H1 (cell line): ENCODE results near the gene NKPD1. TPM values are rescaled to one million over a fixed set of nuclear protein-coding genes. Genes with fewer than 3 reads are reported as not detected.

Experiments used
- BRCA1 ChIP-seq: IDR thresholded peaks from 2 replicates; pipeline ENCODE4 v1.6.1; 2012; ENCODE audit warnings: low read depth, low read length, improper control_type of control experiment
- GABPA ChIP-seq: IDR thresholded peaks from 2 replicates; pipeline ENCODE4 v1.6.1; 2011; ENCODE audit warnings: mild to moderate bottlenecking, low read length, moderate library complexity, borderline replicate concordance; ENCODE audit not compliant: insufficient read depth
- NANOG ChIP-seq: IDR thresholded peaks from 2 replicates; pipeline ENCODE4 v1.6.1; 2011; ENCODE audit warnings: low read length, low read depth, mild to moderate bottlenecking, inconsistent platforms; ENCODE audit not compliant: insufficient read depth, poor library complexity, severe bottlenecking
- POLR2A ChIP-seq, 2 experiments: IDR thresholded peaks; 1 replicate in 1 of 2; 2 replicates in 1 of 2; pipeline ENCODE4 v1.6.1; 2011; ENCODE audit warnings: low read depth in 2 of 2, low read length in 2 of 2, mild to moderate bottlenecking in 2 of 2; ENCODE audit errors: control extremely low read depth in 1 of 2
- SIX5 ChIP-seq: IDR thresholded peaks from 2 replicates; pipeline ENCODE4 v1.6.1; 2011; ENCODE audit warnings: mild to moderate bottlenecking, low read depth, low read length
- TAF7 ChIP-seq: optimal IDR thresholded peaks from 2 replicates; pipeline ENCODE3; 2011; ENCODE audit warnings: low read depth, mild to moderate bottlenecking, inconsistent platforms, low read length, moderate library complexity, borderline replicate concordance
- TBP ChIP-seq: IDR thresholded peaks from 2 replicates; pipeline ENCODE4 v1.6.1; 2011; ENCODE audit warnings: low read depth, low read length, improper control_type of control experiment
- polyA plus RNA-seq, 7 experiments: library from polyadenylated mRNA; depleted of rRNA in 3 of 7; stranded (reverse) in 5 of 7; unstranded in 2 of 7; fragments of >200 nt in 5 of 7; fragments of 200-250 nt in 2 of 7; gene quantifications; 1 replicate in 5 of 7; 2 replicates in 1 of 7; 4 replicates in 1 of 7; pipeline versions ENCODE4 v1.2.1 to v1.2.3, GENCODE V29; 2011 to 2013; ENCODE audit warnings: missing spikeins in 2 of 7, mixed read lengths in 2 of 7
- total RNA-seq: library from RNA; stranded (reverse); fragmentation: NEBNext Ultra II Directional; extraction: Animal tissue kit (Norgen Biotek cat#: 25700); gene quantifications from 2 replicates; pipeline ENCODE4 v1.2.1, GENCODE V29; 2021

The NKPD1 gene
- total and polyA plus RNA-seq, 2 of the 8 experiments (the other 6 are each of a cell fraction or from before 2014, with no cell fraction given), result 0.30 to 0.39 TPM

DNA sequence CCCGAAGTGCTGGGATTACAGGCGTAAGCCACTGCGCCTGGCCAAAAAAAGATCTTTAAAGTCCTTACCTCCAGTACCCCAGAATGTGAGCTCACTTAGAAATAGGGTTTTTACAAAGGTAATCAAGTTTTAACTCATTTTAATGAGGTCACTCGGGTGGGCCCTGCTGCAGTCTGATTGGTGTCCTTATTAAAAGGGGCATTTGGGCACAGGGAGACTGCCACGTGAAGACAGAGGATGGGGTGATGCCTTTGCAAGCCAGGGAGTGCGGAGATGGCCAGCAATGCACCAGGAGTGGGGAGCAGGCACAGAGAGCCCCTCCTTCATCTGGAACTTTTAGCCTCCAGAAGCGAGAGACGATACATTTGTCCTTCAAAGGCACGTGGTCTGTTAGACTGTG is 11.7 kb downstream of the NKPD1 start (continued):
- TF ChIP-seq GABPA (no peak), POLR2A (IDR thresholded peaks at IDR 0.05; ENCODE audit: control extremely low read depth in 1 of 2, low read depth in 2 of 2, low read length in 2 of 2) (no peak), TAF7 (no peak), SIX5 (no peak), TBP (no peak), NANOG (no peak), BRCA1 (no peak)
